Uterus (tissue), 4 donors: ENCODE measurements around the gene DCDC2B. TPM values are rescaled to one million over a fixed set of nuclear protein-coding genes. Genes with fewer than 3 reads are reported as not detected.

Experiments used
- DNase-seq, 2 donors: peaks; one replicate each; pipeline ENCODE4 v3.0.0-alpha.2; 2019 to 2020
- H3K27ac ChIP-seq, 2 donors: fragments of 200-600 bp; sonication (generic); 1 replicate in 1 of 2; 2 replicates in 1 of 2; pipeline ENCODE4 v1.5.1; 2016 to 2018
- H3K27me3 ChIP-seq, 2 donors: fragments of 200-600 bp; sonication (generic); one replicate each; pipeline ENCODE4 v1.5.1; 2018 to 2019; ENCODE audit warnings: control low read depth in 1 of 2
- H3K36me3 ChIP-seq, 2 donors: fragments of 200-600 bp; sonication (generic); one replicate each; pipeline ENCODE4 v1.5.1; 2019; ENCODE audit warnings: control low read depth in 1 of 2
- H3K4me1 ChIP-seq, 2 donors: fragments of 200-600 bp; sonication (generic); one replicate each; pipeline ENCODE4 v1.5.1; 2018 to 2019; ENCODE audit warnings: control low read depth in 1 of 2
- H3K4me3 ChIP-seq, 2 donors: fragments of 200-600 bp; sonication (generic); 1 replicate in 1 of 2; 2 replicates in 1 of 2; pipeline ENCODE4 v1.5.1; 2018 to 2019; ENCODE audit warnings: mild to moderate bottlenecking in 1 of 2
- H3K9me3 ChIP-seq, 2 donors: fragments of 200-600 bp; sonication (generic); one replicate each; pipeline ENCODE4 v1.5.1; 2019; ENCODE audit warnings: control low read depth in 1 of 2
- CTCF ChIP-seq, 4 experiments: fragments of 200-600 bp in 2 of 4; fragments of 450-650 bp in 2 of 4; sonication (generic) in 2 of 4; IDR thresholded peaks; one replicate each; pipeline ENCODE4 v1.5.1; 2016 to 2019; ENCODE audit warnings: antibody characterized with exemption in 4 of 4, mild to moderate bottlenecking in 2 of 4, moderate library complexity in 1 of 4
- POLR2A ChIP-seq, 2 donors: fragments of 450-650 bp; IDR thresholded peaks; one replicate each; pipeline ENCODE4 v1.6.1; 2016; ENCODE audit warnings: antibody characterized with exemption in 2 of 2, mild to moderate bottlenecking in 1 of 2, moderate library complexity in 1 of 2
- intact Hi-C: fragments of 100-400 bp; cut with DNase I; formaldehyde crosslinking; loops from one replicate; pipeline ENCODE4 v1.15.1; 2023; ENCODE audit warnings: low total_unique reads
- total RNA-seq, 4 donors: library from RNA; depleted of rRNA in 3 of 4; stranded (reverse); fragments of >200 nt in 3 of 4; gene quantifications; one replicate each; pipeline versions ENCODE4 v1.1.0 to v1.2.4, GENCODE V29; 2014 to 2023
- donor health status: DM: yes; HTN: yes; CAD: no.

The DCDC2B gene
- total RNA-seq, 4 donors from 2014 or later, result 0.26 to 0.62 TPM; not detected in 2

GRCh38 chr1:32178380-32179192, 30.3 kb upstream of the DCDC2B start:
- no peaks in the 10 kb centered on the region for H3K9me3 ChIP-seq
- no peaks in the 10 kb centered on the region for H3K36me3 ChIP-seq
- no peaks in the 10 kb centered on the region for H3K27me3 ChIP-seq
- peak overlapping the region; percentile 50 to 63 for H3K4me3 ChIP-seq
- H3K27ac ChIP-seq, result peak overlapping the region; percentile 91 to 96
- no peak for TF ChIP-seq CTCF (IDR thresholded peaks at IDR 0.05)
- TF ChIP-seq POLR2A (IDR thresholded peaks at IDR 0.05), result no peak
- H3K4me1 ChIP-seq, result peaks cover 12 to 13% of the 10 kb centered on the region in 2 donors
- intact Hi-C loops, result no loop called here
- no peak for DNase-seq

GRCh38 chr1:32179193-32179442, 29.8 kb upstream of the DCDC2B start:
- Histone ChIP-seq H3K4me3 (peak overlapping the region; percentile 50 to 63), H3K4me1 (peaks cover 12 to 13% of the 10 kb centered on the region in 2 donors), H3K27me3 (no peaks in the 10 kb centered on the region), H3K36me3 (no peaks in the 10 kb centered on the region), H3K27ac (peak overlapping the region; percentile 91 to 96), H3K9me3 (no peaks in the 10 kb centered on the region)
- TF ChIP-seq POLR2A (IDR thresholded peaks at IDR 0.05) (no peak), CTCF (IDR thresholded peaks at IDR 0.05) (no peak)
- intact Hi-C loops, result no loop called here
- DNase-seq, result no peak

- H3K4me1 ChIP-seq, result peaks cover 13 to 15% of the 10 kb centered on the region in 2 donors
- peak within 1 kb of the TSS; percentile 50 to 63 for H3K4me3 ChIP-seq
- H3K27me3 ChIP-seq, result no peaks in the 10 kb centered on the region
- peak within 1 kb of the TSS; percentile 91 to 96 for H3K27ac ChIP-seq
- intact Hi-C loops, result no loop called here
- DNase-seq, result peak; percentile 93 to 94
- no peaks in the 10 kb centered on the region for H3K9me3 ChIP-seq
- no peaks in the 10 kb centered on the region for H3K36me3 ChIP-seq
- TF ChIP-seq POLR2A (IDR thresholded peaks at IDR 0.05), result peak; percentile 22 to 71
- TF ChIP-seq CTCF (IDR thresholded peaks at IDR 0.05), result peak; percentile 14 to 32 (median 24)
Measured at GRCh38 chr1:32179443-32180185, 29.3 kb upstream of the DCDC2B start, which contains the start of gene TXLNA. Gene TXLNA, plus strand, starts transcription at chr1:32179675. Its CDS starts 671 bp downstream, at chr1:32180346.

- Histone ChIP-seq H3K9me3 (no peaks in the 10 kb centered on the region), H3K27me3 (no peaks in the 10 kb centered on the region), H3K4me1 (peaks cover 13 to 15% of the 10 kb centered on the region in 2 donors), H3K4me3 (peak overlapping the region; percentile 50 to 63), H3K27ac (peak overlapping the region; percentile 91 to 96), H3K36me3 (no peaks in the 10 kb centered on the region)
- TF ChIP-seq POLR2A (IDR thresholded peaks at IDR 0.05), result no peak
- no peak for TF ChIP-seq CTCF (IDR thresholded peaks at IDR 0.05)
- intact Hi-C loops, result no loop called here
- DNase-seq, result peak; percentile 47 to 59
Measured at GRCh38 chr1:32180186-32181060, 28.5 kb upstream of the DCDC2B start.
